Adipose tissue (tissue), 3 donors: Measurements from ENCODE around the gene RBM43. TPM values are rescaled to one million over a fixed set of nuclear protein-coding genes. Genes with fewer than 3 reads are reported as not detected.
A peak's percentile ranks its signal among the peaks of the same experiment; 100 is the strongest.
"Not testable (repeated sequence)": the region's sequence is repeated elsewhere in the genome, so short reads cannot be mapped to it uniquely, and the experiment has no call there.

Source experiments
- H3K27ac ChIP-seq: one replicate; pipeline ENCODE4 v1.5.1; 2013; ENCODE audit warnings: low read depth, low read length
- WGBS, 3 donors: extraction: QIAGEN DNeasy Blood & Tissue Kit; methylation state at CpG; one replicate each; pipeline ENCODE4 v1.1.7; 2013; 5-methylcytosine and 5-hydroxymethylcytosine counted together
- polyA plus RNA-seq, 3 donors: library from polyadenylated mRNA; stranded (reverse); fragments of 200-250 nt; gene quantifications; one replicate each; pipeline ENCODE4 v1.2.3, GENCODE V29; 2013
- donor health status: healthy with polysubstance abuse.
- donor health status: Bipolar disorder and iron deficiency.
- donor health status: healthy.

RBM43 gene
- polyA plus RNA-seq = 1 to 10 TPM; 2.8 to 4.8 (median 3.7) TPM

DNA sequence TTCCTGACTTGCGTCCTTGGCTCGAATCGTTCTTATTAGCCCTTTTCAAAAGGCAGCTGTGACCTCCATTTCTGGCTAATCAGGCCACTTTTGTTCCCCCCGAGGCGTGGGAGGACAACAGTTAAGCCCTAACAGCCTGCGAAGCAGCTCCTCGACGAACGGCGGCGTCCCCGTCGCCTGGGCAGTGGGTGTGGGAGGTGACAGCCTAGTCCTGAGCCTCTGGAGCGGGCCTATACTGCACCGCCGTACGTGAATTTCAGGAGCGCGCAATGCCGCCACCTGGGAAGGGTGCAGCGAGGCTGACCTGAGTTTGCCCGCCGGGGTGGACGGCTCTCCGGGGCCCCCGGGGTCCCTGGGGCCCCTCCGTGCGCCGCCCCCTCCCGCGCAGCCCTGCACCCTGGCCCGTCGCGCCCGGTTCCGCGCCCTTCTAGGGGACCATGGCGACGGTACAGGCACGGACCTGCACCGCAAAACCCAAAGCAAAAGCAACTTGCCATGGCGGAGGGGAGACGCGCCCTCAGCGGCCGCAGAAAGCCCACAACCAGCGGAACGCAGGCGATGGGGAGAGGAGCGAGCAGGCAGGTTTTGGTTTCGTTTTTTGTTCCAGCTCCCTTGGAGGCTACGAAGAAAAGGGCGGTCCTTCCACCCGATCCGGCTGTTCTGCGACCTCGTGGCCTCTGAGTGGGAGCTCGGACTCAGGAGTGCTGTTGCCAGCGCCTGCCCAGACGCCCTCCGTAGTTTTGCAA lies at the start of gene RBM43:
TSS of gene RBM43 (minus strand) at position 633 of the 746 bp plus-strand sequence. CDS start at position 497, 136 bp downstream.
- H3K27ac ChIP-seq = peak within 1 kb of the TSS; percentile 89
- 0 to 1% (median 1%) methylated on average over 59 to 61 of the region's 61 CpGs for WGBS, 3 donors

DNA sequence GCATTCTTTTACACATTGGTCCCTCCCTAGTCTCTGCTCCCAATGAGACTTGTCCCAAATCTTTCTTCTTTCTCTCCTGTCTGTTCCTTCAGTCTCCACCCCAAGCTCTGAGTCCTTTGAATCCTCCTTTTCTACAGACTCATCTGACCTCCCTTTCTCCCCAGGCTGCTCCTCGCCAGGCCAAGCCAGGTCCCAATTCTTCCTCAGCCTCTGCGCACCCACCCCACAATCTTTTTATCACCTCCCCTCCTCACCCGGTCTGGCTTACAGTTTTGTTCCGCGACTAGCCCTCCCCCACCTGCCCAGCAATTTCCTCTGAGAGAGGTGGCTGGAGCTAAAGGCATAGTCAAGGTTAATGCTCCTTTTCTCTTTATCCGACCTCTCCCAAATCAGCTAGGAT lies 48.6 kb upstream of the RBM43 start:
- H3K27ac ChIP-seq = not testable (repeated sequence)
- WGBS, 3 donors = 92 to 96% (median 92%) methylated on average over 6 of the region's 6 CpGs

DNA sequence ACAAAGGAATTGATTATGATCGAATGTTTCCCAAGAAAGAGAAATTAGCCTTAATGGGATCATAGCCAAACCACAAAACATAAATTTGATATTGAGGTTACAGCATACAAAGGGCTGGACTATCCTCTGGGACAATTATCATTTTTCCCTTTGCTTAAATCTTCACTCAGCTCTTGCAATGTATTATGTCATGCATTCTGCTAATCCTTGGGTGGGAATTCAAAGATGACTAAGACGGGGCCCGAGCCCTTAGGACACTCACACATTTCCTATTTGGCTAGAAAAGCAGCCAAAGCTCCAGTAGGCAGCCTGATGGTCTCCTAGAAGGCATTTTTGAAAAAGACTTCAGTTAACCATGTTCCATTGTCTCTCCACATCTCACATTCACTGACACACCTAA lies 45.0 kb upstream of the RBM43 start:
- 45 to 70% (median 47%) methylated on average over 3 of the region's 3 CpGs for WGBS, 3 donors
- H3K27ac ChIP-seq = no peak overlapping the region

DNA sequence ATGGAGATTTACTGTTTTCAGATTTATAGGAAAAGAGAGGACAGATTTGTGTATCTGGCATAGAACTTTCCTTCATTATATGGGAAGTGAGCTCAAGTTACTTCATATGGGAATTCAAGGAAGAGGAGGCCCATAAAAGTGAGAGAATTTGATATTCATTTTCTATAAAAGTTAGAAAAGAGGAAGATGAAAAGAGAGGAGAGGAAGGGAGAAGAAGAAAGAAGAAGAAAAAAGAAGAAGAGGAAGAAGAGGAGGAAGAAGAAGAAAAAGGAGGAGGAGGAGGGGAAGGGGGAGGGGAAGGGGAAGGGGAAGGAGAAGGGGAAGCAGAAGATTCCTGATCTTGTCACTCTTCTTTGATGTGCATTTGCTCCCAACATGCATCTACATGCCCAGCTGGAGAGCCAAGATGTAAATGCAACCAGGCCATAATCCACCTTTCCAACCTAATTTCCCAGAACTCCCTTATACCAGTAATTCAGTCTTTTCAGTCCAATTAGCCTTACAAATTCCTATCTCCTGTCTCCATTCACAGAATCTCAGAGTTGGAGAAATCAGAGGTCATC lies 43.5 kb upstream of the RBM43 start:
- no peak overlapping the region for H3K27ac ChIP-seq

DNA sequence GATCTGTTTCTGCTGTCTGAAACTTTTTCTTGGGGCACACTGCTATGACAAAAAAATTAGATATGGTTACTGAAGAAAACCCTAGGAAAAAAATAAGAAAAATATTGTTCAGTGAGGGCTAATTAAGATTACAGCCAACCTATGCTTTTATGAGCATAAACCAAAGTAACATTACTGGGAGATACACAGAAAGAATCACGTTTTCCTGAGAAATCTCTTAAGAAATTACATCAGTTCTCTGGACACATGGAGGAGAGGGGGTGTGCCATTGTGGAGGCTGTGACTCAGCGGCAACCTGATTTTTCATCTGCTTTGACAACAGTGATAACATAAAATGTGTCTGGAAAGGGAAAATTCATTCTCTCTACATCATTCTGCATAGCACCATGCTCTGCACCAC lies 41.2 kb upstream of the RBM43 start:
- H3K27ac ChIP-seq = no peak overlapping the region
- WGBS, 3 donors = 41 to 58% (median 43%) methylated on average over 2 of the region's 2 CpGs

DNA sequence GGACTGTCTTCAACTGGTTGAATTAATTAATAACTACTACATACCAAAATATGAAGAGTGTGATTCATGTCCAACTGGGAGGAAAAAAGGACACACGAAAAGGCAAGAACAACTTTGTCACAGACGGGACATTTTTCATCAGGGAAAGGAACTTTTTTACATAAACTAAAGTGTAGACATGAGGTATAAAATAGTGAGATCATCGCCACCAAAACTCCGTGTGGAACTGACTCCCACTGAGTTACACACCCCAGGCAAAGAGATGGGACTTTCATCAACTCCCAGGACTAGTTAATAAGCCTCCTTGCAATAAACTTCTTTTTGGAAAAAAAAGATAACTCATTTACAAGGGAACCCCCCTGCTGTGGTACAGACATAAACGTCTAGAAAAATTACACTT lies 40.7 kb upstream of the RBM43 start:
- no peak overlapping the region for H3K27ac ChIP-seq
- 61 to 65% (median 61%) methylated on average over 5 of the region's 5 CpGs for WGBS, 3 donors

DNA sequence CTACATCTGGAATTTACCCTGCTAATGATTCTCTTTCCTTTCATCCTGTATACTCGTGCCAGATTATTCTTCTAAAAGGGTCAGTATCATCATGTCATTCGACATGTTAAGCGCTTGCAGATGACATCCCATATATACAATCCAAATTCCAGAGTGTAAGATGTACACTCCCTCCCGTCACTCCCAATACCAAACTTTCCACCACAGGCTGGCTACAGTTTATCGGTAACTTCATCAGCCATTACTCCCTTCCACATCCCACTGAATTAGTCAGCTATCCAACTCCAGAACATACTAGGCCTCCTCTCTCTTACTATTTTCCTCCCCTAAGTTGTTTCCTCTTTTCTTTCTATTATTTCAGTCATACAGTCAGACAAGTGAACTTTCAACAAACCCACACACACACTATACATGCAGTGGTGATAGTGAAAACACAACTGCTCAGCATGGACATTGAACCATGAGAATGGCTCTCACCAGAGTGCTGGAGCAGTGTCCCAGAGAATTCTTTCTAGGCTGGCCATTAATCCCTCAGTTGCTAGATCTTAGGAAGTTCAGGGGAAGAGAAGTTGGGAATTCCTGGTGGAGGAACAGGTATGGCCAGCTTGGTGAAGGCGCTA lies 38.4 kb upstream of the RBM43 start:
- no peak overlapping the region for H3K27ac ChIP-seq
- WGBS, 3 donors = 73 to 79% (median 76%) methylated on average over 6 of the region's 6 CpGs

DNA sequence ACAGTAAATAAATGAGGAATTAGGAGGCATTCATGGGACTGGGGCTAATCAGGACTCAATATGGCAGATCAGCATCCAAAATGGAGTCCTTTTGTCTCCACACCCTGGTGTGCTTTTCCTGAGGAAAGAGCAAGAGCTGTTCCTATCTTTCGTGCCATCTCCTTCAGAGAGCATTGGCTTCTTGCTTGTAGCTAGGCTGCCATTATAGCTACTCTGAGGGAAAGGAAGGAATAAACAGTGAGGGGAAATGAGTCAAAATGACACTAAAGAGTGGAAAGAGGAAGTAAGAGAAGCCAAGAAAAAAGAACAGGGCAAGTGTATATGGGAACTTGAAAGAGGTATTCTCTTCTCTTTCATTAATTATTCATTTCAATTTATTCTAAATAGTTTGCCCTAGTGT lies 36.2 kb upstream of the RBM43 start:
- WGBS, 3 donors = 0 to 76% (median 26%) methylated on average over 1 of the region's 1 CpG
- H3K27ac ChIP-seq = no peak overlapping the region

DNA sequence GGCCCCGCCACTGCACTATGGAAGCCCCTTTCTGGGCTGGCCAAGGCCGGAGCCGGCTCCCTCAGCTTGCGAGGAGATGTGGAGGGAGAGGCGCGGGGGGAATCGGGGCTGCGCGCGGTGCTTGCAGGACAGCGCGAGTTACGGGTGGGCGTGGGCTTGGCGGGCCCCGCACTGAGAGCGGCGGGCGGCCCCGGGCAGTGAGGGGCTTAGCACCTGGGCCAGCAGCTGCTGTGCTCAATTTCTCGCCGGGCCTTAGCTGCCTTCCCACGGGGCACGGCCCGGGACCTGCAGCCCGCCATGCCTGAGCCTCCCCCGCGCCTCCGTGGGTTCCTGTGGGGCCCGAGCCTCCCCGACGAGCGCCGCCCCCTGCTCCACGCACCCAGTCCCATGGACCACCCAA lies 34.3 kb upstream of the RBM43 start:
- 89 to 98% (median 95%) methylated on average over 15 to 35 of the region's 35 CpGs for WGBS, 3 donors

DNA sequence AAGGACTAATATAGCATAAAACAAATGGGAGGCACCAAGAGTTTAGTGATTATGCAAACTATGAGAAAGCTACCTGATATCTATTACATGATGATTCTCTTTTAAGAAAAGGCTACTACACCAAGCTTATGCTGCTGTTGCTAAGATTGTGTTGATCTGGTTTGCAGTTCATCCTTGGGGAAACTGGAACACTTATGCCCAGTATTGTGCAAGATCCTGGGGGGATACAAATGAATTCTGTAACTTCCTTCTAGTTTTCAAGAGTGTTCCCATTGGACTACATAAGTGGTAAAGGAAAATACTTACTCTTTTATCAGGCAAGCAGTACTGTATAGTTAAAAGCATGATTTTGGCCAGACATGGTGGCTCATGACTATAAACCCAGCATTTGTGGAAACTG lies 30.9 kb upstream of the RBM43 start:
- H3K27ac ChIP-seq = no peak overlapping the region

More for the DNA sequence above, 34.3 kb upstream of the RBM43 start:
- not testable (repeated sequence) for H3K27ac ChIP-seq

DNA sequence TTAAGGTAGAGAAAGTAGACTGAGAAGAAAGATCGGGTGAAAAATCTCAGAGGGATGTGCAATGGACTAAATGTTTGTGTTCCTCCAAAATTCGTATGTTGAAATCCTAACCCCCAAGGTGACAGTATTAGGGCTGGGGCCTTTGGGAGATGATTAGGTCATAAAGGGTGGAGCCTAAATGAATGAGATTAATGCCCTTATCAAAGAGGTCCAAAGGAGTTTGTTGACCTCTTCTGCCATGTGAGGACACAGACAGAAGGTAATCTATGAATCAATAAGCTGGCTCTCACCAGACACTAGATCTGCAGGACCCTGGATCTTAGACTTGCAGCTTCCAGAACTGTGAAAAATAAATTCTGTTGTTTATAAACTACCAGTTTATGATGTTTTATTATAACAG lies 30.5 kb upstream of the RBM43 start:
- H3K27ac ChIP-seq = no peak overlapping the region
- 44 to 81% (median 46%) methylated on average over 2 of the region's 2 CpGs for WGBS, 3 donors

DNA sequence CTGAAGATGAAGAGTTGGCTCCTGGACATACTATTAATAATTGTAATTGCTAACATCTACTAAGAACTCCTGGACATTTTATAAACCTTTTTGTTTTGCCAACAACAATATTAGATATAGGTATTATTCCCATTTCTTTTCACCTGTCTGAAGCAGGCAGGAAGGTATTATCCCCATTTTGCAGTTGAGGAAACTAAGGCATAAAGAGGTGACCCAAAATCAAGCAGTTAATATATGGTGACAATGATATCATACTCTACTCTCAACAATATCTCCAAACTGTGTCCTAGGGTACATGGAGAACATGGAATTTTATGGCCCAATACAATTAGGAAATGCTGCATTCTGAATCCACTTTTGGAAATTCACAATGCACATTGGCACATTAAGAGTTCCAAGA lies 29.6 kb upstream of the RBM43 start:
- no peak overlapping the region for H3K27ac ChIP-seq

DNA sequence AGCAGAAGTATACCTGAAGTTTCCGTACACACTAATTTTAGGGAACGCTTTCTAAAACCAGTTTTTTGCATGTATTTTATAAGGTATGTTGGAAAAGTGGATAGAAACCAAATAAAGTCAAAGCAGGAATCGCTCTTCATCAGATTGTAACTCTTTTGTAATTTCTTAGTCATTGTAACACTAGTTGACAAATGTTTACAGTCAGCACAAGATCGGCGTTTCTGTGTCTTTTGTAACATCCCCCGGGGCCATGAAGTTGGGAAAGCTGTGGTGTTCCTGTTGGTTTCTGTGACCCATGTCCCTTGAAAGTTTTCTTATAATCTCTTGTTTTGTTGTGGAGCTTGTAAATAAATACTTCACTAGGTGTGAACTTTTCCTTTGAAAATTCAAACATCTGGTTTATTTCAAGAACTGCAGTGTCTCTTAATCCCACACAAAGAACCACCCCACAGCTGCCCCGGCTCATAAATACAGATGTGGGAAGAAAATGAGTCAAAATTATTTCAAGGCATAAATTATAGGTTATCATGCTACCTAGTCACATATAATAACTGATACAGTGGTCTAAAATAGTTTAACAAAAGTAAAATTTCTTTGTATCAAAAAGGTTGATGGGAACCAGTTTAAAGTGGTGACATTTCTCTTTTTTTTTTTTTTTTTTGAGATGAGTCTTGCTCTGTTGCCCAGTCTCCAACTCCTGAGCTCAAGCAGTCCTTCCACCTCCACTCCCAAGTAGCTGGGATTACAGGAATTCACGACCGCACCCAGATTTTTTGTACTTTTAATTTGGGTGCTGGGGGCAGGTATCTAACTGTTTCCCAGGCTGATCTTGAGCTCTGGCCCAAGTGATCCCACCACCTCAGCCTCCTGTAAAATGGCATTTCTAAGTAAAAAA lies 28.6 kb upstream of the RBM43 start:
- WGBS, 3 donors = 17 to 27% (median 18%) methylated on average over 9 of the region's 9 CpGs
- peak overlapping the region; percentile 11 for H3K27ac ChIP-seq

DNA sequence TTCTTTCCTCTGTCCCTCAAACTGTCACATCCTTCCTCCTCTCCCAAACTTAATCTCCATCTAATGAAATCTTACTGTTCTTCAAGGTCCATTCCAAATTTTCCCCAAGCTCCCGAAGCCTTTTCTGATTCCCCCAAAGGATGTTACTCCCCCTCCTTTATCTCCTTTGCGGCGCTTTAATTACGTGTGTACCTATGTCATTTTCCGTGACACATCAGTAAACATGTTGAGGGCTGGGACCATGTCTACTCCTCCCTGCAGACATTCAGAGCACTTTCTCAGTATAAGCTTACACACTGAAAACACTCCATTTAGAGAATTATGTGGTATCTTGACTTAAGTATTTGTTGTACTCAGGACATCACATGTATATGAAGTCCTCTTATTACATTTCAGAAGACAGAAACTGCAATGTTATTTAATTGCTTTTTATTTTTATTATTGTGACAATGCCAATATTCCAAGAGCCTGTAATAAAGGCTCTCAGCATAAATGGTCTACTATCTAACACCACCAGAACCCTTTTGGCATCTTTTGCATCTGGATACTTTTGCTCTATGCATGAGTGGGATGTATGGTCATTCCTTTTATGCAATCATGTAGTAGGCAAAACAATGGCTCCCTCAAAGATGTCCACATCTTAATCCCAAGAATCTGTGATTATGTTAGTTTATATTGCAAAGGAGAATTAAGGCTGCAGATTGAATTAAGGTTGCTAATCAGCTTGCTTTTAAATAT lies 26.0 kb upstream of the RBM43 start:
- no peak overlapping the region for H3K27ac ChIP-seq
- WGBS, 3 donors = 65 to 88% (median 74%) methylated on average over 5 of the region's 5 CpGs

DNA sequence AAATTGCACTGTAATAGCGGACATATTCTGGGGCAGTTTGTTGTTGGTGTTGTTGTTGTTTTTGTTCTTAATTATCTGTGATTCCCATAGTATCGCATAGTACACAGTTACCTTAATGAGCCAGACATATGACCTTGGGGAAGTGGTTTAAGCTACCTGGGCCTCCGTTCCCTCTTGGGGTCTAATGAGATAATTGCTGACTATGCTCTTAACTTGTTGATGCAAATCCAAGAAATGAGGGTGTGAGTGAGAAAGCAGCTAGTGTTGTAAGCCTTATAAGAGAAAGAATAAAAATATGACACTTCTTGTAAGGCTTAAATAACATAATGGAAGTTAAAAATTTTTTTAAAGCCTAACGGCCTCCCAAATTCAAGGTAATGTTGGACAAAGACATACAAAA lies 20.7 kb upstream of the RBM43 start:
- H3K27ac ChIP-seq = no peak overlapping the region
- WGBS, 3 donors = 67 to 83% (median 81%) methylated on average over 4 of the region's 4 CpGs

DNA sequence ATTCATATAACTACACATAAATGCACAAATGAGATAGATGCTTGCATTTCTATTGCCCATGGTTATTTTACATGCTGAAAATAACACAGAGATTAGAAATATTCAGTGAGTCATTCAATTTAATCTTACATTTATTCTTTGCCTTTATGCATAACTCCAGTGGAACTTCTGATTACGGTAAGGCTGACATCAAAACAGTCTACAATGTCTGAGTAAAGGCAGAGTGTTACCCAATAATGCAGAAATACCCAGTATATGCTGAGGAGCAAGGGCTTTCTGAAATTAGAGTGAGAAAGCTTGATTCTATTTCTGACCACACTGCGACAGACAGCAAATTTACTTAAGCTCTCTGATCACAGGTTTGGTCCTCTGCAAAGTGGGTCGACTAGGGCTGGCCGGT lies 18.6 kb upstream of the RBM43 start:
- 44 to 85% (median 49%) methylated on average over 4 of the region's 4 CpGs for WGBS, 3 donors

DNA sequence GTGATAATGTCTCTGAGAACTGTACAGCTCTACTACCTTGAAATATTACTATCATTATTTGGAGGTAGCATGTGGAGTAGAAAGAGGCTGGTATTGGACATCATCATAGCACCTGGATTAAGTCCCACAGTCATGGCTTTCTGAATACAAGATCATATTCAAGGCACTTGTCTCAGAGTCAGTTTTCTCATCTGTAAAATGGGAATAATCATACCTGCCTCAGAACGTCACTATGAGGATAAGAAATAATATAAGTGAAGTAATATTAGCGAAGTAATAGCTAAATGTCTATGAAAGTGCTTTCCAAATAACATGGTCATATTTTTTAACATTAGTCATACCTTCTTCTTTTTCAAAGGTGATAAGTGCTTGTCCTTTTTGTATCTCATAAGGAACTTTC lies 16.8 kb upstream of the RBM43 start:
- WGBS, 3 donors = 96 to 98% (median 97%) methylated on average over 2 of the region's 2 CpGs
- no peak overlapping the region for H3K27ac ChIP-seq

More for the DNA sequence above, 18.6 kb upstream of the RBM43 start:
- H3K27ac ChIP-seq = no peak overlapping the region

DNA sequence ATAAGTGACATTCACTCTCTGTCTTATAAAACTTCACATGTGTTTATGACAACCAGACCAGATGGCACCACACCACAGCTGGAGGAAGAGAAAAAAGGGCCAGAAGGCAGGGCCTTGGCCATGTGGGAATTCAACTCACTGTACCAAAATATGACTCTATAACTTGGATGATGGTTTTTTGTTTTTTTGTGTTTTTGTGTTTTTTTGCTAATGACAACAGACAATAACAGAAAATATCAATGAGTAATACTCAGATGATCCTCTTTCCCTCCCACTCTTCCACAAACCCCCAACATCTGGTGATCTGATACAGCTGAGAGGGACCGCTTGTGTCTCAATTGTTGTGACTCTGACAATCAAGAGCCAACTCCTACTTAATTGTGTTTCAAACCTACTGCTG lies 15.4 kb upstream of the RBM43 start:
- 50 to 82% (median 76%) methylated on average over 1 of the region's 1 CpG for WGBS, 3 donors
- no peak overlapping the region for H3K27ac ChIP-seq
